ENCODE data around the gene GPC3. TPM values are rescaled to one million over a fixed set of nuclear protein-coding genes. Genes with fewer than 3 reads are reported as not detected.
"Not testable (repeated sequence)": the region's sequence is repeated elsewhere in the genome, so short reads cannot be mapped to it uniquely, and the experiment has no call there.

Gene GPC3
- total RNA-seq, 1 experiment from 2014 or later: 5.7 TPM

DNA sequence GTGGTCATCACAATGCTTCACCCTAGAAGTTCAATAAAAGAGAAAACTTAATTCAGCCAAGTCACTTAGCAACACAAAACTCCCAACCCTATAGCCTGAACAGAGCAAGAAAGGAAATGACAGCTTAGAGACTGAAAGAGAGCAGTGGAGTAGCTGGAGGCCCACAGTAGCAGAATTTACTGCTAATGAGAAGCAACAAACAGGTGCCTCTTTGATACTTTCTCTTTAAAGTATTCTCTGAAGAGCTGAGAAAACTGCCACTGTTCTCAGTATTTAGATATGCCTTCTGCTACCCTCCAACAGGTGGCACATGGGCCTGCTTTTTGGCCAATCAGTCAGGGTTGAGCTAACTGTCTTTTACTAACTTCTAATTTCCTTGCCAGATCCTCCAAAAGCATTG, 240.0 kb downstream of the GPC3 start:
- no peak overlapping the region for H3K27ac ChIP-seq
- no peaks in the 10 kb centered on the region for H3K4me1 ChIP-seq (replicated peaks)
- H3K27me3 ChIP-seq (replicated peaks): no peaks in the 10 kb centered on the region
- H3K36me3 ChIP-seq: no peaks in the 10 kb centered on the region
- no peak overlapping the region for H3K4me3 ChIP-seq
- no peaks in the 10 kb centered on the region for H3K9me3 ChIP-seq (replicated peaks)
- no peak for DNase-seq (ENCODE audit: low read depth in 1 of 2, low spot score in 2 of 2)

GRCh38 chrX:133742602-133743305, 242.6 kb downstream of the GPC3 start:
- no peaks in the 10 kb centered on the region for H3K36me3 ChIP-seq
- H3K27ac ChIP-seq: no peak overlapping the region
- no peaks in the 10 kb centered on the region for H3K27me3 ChIP-seq (replicated peaks)
- no peak overlapping the region for H3K4me3 ChIP-seq
- H3K9me3 ChIP-seq (replicated peaks): no peaks in the 10 kb centered on the region
- no peak for DNase-seq (ENCODE audit: low read depth in 1 of 2, low spot score in 2 of 2)
- H3K4me1 ChIP-seq (replicated peaks): no peaks in the 10 kb centered on the region

- Histone ChIP-seq H3K36me3 (no peaks in the 10 kb centered on the region), H3K27me3 (replicated peaks) (no peaks in the 10 kb centered on the region), H3K4me3 (no peak overlapping the region), H3K27ac (no peak overlapping the region), H3K9me3 (replicated peaks) (no peaks in the 10 kb centered on the region), H3K4me1 (replicated peaks) (no peaks in the 10 kb centered on the region)
- DNase-seq (ENCODE audit: low read depth in 1 of 2, low spot score in 2 of 2): no peak
These were observed 244.1 kb downstream of the GPC3 start for GRCh38 chrX:133741303-133741702.

- no peak overlapping the region for H3K4me3 ChIP-seq
- H3K36me3 ChIP-seq: no peaks in the 10 kb centered on the region
- no peak for DNase-seq (ENCODE audit: low read depth in 1 of 2, low spot score in 2 of 2)
- no peaks in the 10 kb centered on the region for H3K27me3 ChIP-seq (replicated peaks)
- H3K9me3 ChIP-seq (replicated peaks): no peaks in the 10 kb centered on the region
- H3K4me1 ChIP-seq (replicated peaks): peaks cover 16% of the 10 kb centered on the region
- peak overlapping the region; percentile 89 for H3K27ac ChIP-seq
These were observed 258.8 kb downstream of the GPC3 start for GRCh38 chrX:133726642-133727041.

DNA sequence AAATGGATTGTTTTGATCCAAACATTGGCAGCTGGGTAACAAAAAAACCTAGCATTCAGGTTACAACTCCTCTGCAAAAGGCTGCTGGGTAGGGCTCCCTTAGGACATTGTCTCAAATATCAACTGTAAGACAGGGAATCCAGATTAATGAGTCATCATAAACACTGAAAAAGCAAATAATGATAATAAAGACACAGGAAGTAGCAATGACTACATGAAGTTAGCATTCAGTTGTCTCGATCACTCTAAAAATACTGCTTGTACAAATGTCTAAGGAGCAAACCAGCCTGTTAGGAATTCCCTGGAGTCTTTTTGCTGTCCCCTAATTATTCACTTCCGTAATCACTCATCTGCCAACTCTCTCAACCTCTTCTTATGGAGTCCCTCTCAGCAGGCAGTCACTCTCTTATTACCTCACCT, 259.2 kb downstream of the GPC3 start:
- H3K4me3 ChIP-seq: no peak overlapping the region

DNA sequence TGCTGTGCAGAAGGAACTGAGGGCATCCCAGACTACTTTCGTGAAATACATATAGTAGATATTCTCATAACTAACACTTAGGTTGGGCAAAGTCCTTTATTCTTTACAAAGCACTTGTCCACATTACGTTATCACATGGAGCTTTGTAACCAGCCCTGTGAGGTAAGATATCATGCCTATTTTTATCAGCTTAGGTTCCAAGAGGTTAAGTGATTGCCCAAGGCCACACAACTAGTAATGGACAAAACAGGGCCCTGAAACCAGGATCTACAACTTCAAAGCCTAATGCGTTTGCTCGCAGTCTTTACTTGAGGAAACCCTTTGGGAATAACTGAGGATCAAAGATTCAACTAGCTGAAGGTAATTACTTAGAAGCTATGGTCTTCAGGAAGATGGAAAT, 261.5 kb downstream of the GPC3 start:
- H3K27me3 ChIP-seq (replicated peaks): no peaks in the 10 kb centered on the region
- DNase-seq (ENCODE audit: low read depth in 1 of 2, low spot score in 2 of 2): no peak
- H3K27ac ChIP-seq: no peak overlapping the region
- peaks cover 16% of the 10 kb centered on the region for H3K4me1 ChIP-seq (replicated peaks)
- H3K36me3 ChIP-seq: no peaks in the 10 kb centered on the region
- H3K9me3 ChIP-seq (replicated peaks): no peaks in the 10 kb centered on the region
- H3K4me3 ChIP-seq: no peak overlapping the region

More for the DNA sequence above, 259.2 kb downstream of the GPC3 start:
- Histone ChIP-seq H3K36me3 (no peaks in the 10 kb centered on the region), H3K4me1 (replicated peaks) (peaks cover 16% of the 10 kb centered on the region), H3K27ac (peak overlapping the region; percentile 89), H3K9me3 (replicated peaks) (no peaks in the 10 kb centered on the region), H3K27me3 (replicated peaks) (no peaks in the 10 kb centered on the region)
- DNase-seq (ENCODE audit: low read depth in 1 of 2, low spot score in 2 of 2): peak; percentile 58 to 76

DNA sequence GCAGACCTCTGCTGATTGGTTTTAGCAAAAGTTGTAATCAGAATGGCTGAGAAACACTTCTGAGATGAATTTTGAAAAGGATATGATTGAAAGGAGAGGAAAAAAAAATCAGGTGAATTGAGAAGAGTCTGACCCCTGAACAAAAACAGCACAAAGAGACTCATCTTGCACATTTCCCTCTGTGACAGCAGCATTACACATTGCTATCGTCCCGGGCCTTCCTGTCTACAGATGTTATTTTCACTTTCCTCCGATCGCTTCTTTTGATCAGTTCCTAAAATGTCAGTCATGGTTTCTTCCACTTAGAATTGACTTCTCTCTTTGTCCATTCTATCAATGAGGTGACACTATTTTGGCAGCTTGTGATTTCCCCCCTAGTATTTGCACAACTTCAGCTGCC, 262.6 kb downstream of the GPC3 start:
- no peak overlapping the region for H3K27ac ChIP-seq
- H3K27me3 ChIP-seq (replicated peaks): no peaks in the 10 kb centered on the region
- H3K9me3 ChIP-seq (replicated peaks): no peaks in the 10 kb centered on the region
- no peak for DNase-seq (ENCODE audit: low read depth in 1 of 2, low spot score in 2 of 2)
- H3K4me1 ChIP-seq (replicated peaks): peaks cover 16% of the 10 kb centered on the region
- no peak overlapping the region for H3K4me3 ChIP-seq
- no peaks in the 10 kb centered on the region for H3K36me3 ChIP-seq

GRCh38 chrX:133720269-133720668, 265.1 kb downstream of the GPC3 start:
- H3K4me1 ChIP-seq (replicated peaks); H3K9me3 ChIP-seq (replicated peaks): not testable (repeated sequence)

DNA sequence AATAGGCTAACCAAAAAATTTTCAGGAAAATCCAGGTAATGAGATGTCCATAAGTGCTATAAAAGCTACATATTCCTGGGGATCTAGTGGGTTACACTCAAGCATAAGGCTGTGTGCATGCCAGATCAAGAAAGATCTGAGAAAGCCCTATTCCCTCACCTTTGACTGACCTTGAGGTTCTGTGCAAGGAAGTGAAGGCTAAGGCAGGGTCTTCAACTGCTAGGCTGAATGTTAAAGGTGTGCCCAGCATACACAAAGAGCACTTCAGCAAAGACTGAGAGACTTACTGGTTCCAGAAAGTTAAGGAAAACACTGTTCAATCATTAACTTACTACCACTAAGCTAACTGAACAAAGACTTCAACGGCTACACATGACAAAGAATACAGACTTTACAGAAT, 269.7 kb downstream of the GPC3 start:
- Histone ChIP-seq H3K36me3 (no peaks in the 10 kb centered on the region), H3K27me3 (replicated peaks) (no peaks in the 10 kb centered on the region), H3K4me3 (no peak overlapping the region), H3K27ac (no peak overlapping the region), H3K4me1 (replicated peaks) (no peaks in the 10 kb centered on the region), H3K9me3 (replicated peaks) (no peaks in the 10 kb centered on the region)
- DNase-seq (ENCODE audit: low read depth in 1 of 2, low spot score in 2 of 2): no peak

More at GRCh38 chrX:133720269-133720668, 265.1 kb downstream of the GPC3 start:
- not testable (repeated sequence) for DNase-seq (ENCODE audit: low read depth in 1 of 2, low spot score in 2 of 2); H3K4me3 ChIP-seq; H3K27ac ChIP-seq; H3K36me3 ChIP-seq; H3K27me3 ChIP-seq (replicated peaks)

DNA sequence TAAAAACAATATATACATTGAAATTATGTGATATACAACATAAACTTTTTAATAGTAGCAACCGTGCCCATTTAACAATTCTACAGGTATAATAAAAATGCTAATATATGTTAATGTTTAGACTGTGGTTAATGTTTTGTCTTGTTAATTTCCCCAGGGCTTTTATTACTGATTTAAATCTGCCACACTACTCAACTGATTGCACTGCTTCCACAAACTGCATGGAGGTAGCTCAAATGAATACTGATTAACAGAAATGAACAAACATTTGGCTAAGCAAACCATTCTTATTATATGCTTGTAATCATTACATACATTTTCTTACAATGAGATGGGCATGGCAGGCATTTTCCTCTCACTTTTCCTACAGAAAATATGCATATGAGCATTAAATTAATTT, 275.9 kb downstream of the GPC3 start:
- H3K27ac ChIP-seq: no peak overlapping the region
- no peaks in the 10 kb centered on the region for H3K27me3 ChIP-seq (replicated peaks)
- H3K9me3 ChIP-seq (replicated peaks): no peaks in the 10 kb centered on the region
- no peaks in the 10 kb centered on the region for H3K36me3 ChIP-seq
- H3K4me3 ChIP-seq: no peak overlapping the region
- DNase-seq (ENCODE audit: low read depth in 1 of 2, low spot score in 2 of 2): no peak
- no peaks in the 10 kb centered on the region for H3K4me1 ChIP-seq (replicated peaks)

DNA sequence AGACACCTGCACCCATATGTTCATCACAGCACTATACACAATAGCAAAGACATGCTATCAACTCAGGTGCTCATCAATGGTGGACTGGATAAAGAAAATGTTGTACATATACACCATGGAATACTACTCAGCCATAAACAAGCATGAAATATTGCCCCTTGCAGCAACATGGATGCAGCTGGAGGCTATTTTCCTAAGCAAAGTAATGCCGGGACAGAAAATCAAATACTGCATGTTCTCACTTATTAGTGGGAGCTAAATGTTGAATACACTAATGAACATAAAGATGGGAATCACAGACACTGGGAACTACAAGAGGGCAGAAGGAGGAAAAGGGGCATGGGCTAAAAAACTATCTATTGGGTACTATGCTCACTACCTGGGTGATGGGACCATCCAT, 278.5 kb downstream of the GPC3 start:
- no peak for DNase-seq (ENCODE audit: low read depth in 1 of 2, low spot score in 2 of 2)
- no peaks in the 10 kb centered on the region for H3K4me1 ChIP-seq (replicated peaks)
- no peak overlapping the region for H3K27ac ChIP-seq
- H3K9me3 ChIP-seq (replicated peaks): no peaks in the 10 kb centered on the region
- H3K36me3 ChIP-seq: no peaks in the 10 kb centered on the region
- H3K27me3 ChIP-seq (replicated peaks): no peaks in the 10 kb centered on the region
- H3K4me3 ChIP-seq: no peak overlapping the region

- DNase-seq (ENCODE audit: low read depth in 1 of 2, low spot score in 2 of 2): no peak
- no peaks in the 10 kb centered on the region for H3K9me3 ChIP-seq (replicated peaks)
- H3K27ac ChIP-seq: no peak overlapping the region
- peaks cover 13% of the 10 kb centered on the region for H3K4me1 ChIP-seq (replicated peaks)
- no peak overlapping the region for H3K4me3 ChIP-seq
- H3K36me3 ChIP-seq: no peaks in the 10 kb centered on the region
- no peaks in the 10 kb centered on the region for H3K27me3 ChIP-seq (replicated peaks)
These were observed 283.2 kb downstream of the GPC3 start for GRCh38 chrX:133702230-133702629.

DNA sequence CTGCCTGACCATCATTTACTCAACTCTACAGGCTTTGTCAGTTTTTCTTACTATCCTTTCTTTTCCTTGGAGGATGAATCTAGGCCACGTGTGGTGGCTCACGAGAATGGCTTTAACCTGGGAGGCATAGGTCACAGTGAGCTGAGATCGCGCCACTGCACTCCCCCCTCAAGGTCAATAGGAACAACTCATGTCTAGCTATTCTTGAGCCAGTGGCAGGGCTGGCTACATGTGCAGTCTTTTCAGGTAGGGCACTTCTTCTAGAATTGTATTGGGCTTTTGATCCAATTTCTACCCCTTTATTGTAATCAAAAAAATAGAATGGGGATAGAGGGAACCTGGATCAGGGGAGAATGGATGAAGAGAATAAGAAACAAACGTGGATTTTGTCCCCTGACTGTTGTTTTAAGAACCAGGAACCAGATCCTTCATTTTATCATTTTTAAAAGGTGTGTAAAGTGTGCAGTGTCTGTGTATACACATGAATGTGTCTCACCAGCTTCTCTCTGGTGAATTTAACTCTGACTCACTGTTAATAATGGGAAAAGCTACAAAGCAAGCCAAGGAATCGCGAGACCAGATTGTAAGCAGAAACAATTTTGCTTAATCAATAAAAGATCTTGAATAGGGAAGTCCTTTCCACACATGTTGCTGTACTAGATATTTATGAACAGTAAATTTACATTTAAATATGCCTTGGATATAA, 286.2 kb downstream of the GPC3 start:
- H3K27ac ChIP-seq: no peak overlapping the region
- no peaks in the 10 kb centered on the region for H3K36me3 ChIP-seq
- H3K4me3 ChIP-seq: no peak overlapping the region
- no peaks in the 10 kb centered on the region for H3K27me3 ChIP-seq (replicated peaks)
- H3K9me3 ChIP-seq (replicated peaks): no peaks in the 10 kb centered on the region
- DNase-seq (ENCODE audit: low read depth in 1 of 2, low spot score in 2 of 2): no peak
- peaks cover 13% of the 10 kb centered on the region for H3K4me1 ChIP-seq (replicated peaks)

DNA sequence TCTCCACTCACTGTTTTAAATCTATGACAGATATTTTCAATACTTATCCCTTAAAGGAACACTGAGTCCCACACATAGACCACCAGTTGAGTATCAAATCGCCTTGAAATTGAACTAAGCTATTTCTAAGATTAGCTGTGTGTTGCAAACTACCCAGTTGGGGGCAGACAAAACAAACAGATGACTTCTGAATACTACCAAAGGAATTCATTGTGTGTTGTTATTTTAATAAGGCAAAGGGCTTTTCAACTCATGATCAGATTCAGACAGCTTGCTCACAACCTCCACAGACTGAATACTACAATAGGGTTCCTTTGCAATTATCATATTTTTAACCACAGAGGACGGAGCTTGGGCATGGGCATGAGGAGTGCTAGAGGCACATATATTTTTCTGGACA, 287.1 kb downstream of the GPC3 start:
- DNase-seq (ENCODE audit: low read depth in 1 of 2, low spot score in 2 of 2): peak in 1 of 2 experiments; percentile 35
- Histone ChIP-seq H3K36me3 (no peaks in the 10 kb centered on the region), H3K4me1 (replicated peaks) (peaks cover 13% of the 10 kb centered on the region), H3K27me3 (replicated peaks) (no peaks in the 10 kb centered on the region), H3K27ac (no peak overlapping the region), H3K4me3 (no peak overlapping the region), H3K9me3 (replicated peaks) (no peaks in the 10 kb centered on the region)
